ENCODE results near the gene PPP2R2B.

The PPP2R2B gene

GRCh38 chr5:146671561-146672295 lies 206.8 kb downstream of the PPP2R2B start:
- Mint-ChIP-seq H3K4me1 (peaks cover 27% of the 10 kb centered on the region), H3K4me3 (no peak overlapping the region), H3K36me3 (ENCODE audit: low read depth) (no peaks in the 10 kb centered on the region), H3K27me3 (ENCODE audit: low read depth, poor library complexity) (no peaks in the 10 kb centered on the region), H3K9me3 (no peaks in the 10 kb centered on the region), H3K27ac (peak overlapping the region; percentile 34)
- no peak for DNase-seq
- no peak for TF ChIP-seq CTCF (IDR thresholded peaks at IDR 0.05)

- no peak overlapping the region for H3K27ac Mint-ChIP-seq
- DNase-seq, result no peak
- H3K9me3 Mint-ChIP-seq, result peaks cover 9% of the 10 kb centered on the region
- H3K4me3 Mint-ChIP-seq, result no peak overlapping the region
- H3K36me3 Mint-ChIP-seq (ENCODE audit: low read depth), result peaks cover under 1% of the 10 kb centered on the region
- peaks cover 10% of the 10 kb centered on the region for H3K4me1 Mint-ChIP-seq
- H3K27me3 Mint-ChIP-seq (ENCODE audit: low read depth, poor library complexity), result no peaks in the 10 kb centered on the region
- no peak for TF ChIP-seq CTCF (IDR thresholded peaks at IDR 0.05)
These were observed 208.9 kb downstream of the PPP2R2B start for GRCh38 chr5:146669656-146670055.

GRCh38 chr5:146667633-146668272 lies 210.8 kb downstream of the PPP2R2B start:
- no peak for DNase-seq
- Mint-ChIP-seq H3K9me3 (peaks cover 15% of the 10 kb centered on the region), H3K36me3 (ENCODE audit: low read depth) (peaks cover 7% of the 10 kb centered on the region), H3K4me3 (no peak overlapping the region), H3K4me1 (peaks cover 10% of the 10 kb centered on the region), H3K27me3 (ENCODE audit: low read depth, poor library complexity) (no peaks in the 10 kb centered on the region), H3K27ac (no peak overlapping the region)
- TF ChIP-seq CTCF (IDR thresholded peaks at IDR 0.05), result no peak

- H3K27ac Mint-ChIP-seq, result no peak overlapping the region
- DNase-seq, result no peak
- peaks cover 7% of the 10 kb centered on the region for H3K36me3 Mint-ChIP-seq (ENCODE audit: low read depth)
- peaks cover 15% of the 10 kb centered on the region for H3K9me3 Mint-ChIP-seq
- H3K27me3 Mint-ChIP-seq (ENCODE audit: low read depth, poor library complexity), result no peaks in the 10 kb centered on the region
- peaks cover 2% of the 10 kb centered on the region for H3K4me1 Mint-ChIP-seq
- peak; percentile 32 for TF ChIP-seq CTCF (IDR thresholded peaks at IDR 0.05)
- H3K4me3 Mint-ChIP-seq, result no peak overlapping the region
These were observed 216.3 kb downstream of the PPP2R2B start for GRCh38 chr5:146662229-146662628.

GRCh38 chr5:146660376-146660960 lies 218.1 kb downstream of the PPP2R2B start:
- no peak for DNase-seq
- no peak overlapping the region for H3K27ac Mint-ChIP-seq
- H3K27me3 Mint-ChIP-seq (ENCODE audit: low read depth, poor library complexity), result no peaks in the 10 kb centered on the region
- no peak overlapping the region for H3K4me3 Mint-ChIP-seq
- H3K4me1 Mint-ChIP-seq, result peaks cover 10% of the 10 kb centered on the region
- H3K36me3 Mint-ChIP-seq (ENCODE audit: low read depth), result peaks cover 7% of the 10 kb centered on the region
- no peak for TF ChIP-seq CTCF (IDR thresholded peaks at IDR 0.05)
- peaks cover 12% of the 10 kb centered on the region for H3K9me3 Mint-ChIP-seq

Measured in nephron progenitor cell (in vitro differentiated cells).